Brain microvascular endothelial cell (primary cell): ENCODE data around the gene MYH9.

Experiments
- DNase-seq: peaks from one replicate; pipeline ENCODE4 v3.0.0-alpha.2; 2020
- H3K27ac ChIP-seq: fragments of 250-450 bp; sonication (Bioruptor Pico); 2 replicates; pipeline ENCODE4 v1.5.1; 2020; ENCODE audit warnings: mild to moderate bottlenecking, moderate library complexity
- H3K27me3 ChIP-seq: fragments of 250-450 bp; sonication (Bioruptor Pico); replicated peaks from 2 replicates; pipeline ENCODE4 v1.5.1; 2020; ENCODE audit warnings: mild to moderate bottlenecking
- H3K36me3 ChIP-seq: fragments of 250-450 bp; sonication (Bioruptor Pico); replicated peaks from 2 replicates; pipeline ENCODE4 v1.5.1; 2020; ENCODE audit warnings: mild to moderate bottlenecking
- H3K4me3 ChIP-seq: 2 replicates; pipeline ENCODE4 v1.5.1; 2011; ENCODE audit warnings: low read depth, mild to moderate bottlenecking, control low read depth, low read length, moderate library complexity
- CTCF ChIP-seq: IDR thresholded peaks from 2 replicates; pipeline ENCODE4 v1.5.1; 2011; ENCODE audit warnings: low read depth, mild to moderate bottlenecking, moderate library complexity, low read length, control low read depth, inconsistent platforms; ENCODE audit errors: missing control alignments
- in situ Hi-C: cut with HindIII; loops from 2 replicates; pipeline ENCODE4 v1.10.0; 2017; ENCODE audit warnings: low sequenced_read_pairs, low pct_ligation_motif_present

Gene MYH9

DNA sequence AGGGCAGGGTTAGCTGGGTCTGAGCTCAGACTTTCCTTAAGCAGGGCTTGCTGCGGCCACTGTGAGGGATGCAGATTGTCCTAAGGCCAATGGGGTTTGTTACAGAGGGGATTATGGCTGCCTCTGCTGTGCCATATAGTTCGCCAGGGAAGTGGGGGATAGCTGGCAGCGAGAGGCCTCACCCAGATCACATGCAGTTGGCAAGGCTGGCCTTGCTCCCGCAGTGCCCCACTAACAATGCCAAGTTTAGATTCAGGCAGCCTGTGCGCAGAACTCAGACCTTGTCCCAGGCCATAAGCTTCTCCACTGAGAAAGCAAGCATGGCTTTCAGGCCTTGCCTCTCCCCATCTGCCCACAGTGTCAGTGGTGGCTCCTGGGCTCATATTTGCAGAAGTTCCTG lies 143.8 kb downstream of the MYH9 start:
- Histone ChIP-seq H3K27ac (no peak overlapping the region), H3K27me3 (no peaks in the 10 kb centered on the region), H3K4me3 (no peak overlapping the region), H3K36me3 (no peaks in the 10 kb centered on the region)
- in situ Hi-C loops, result no loop called here
- no peak for TF ChIP-seq CTCF
- no peak for DNase-seq

DNA sequence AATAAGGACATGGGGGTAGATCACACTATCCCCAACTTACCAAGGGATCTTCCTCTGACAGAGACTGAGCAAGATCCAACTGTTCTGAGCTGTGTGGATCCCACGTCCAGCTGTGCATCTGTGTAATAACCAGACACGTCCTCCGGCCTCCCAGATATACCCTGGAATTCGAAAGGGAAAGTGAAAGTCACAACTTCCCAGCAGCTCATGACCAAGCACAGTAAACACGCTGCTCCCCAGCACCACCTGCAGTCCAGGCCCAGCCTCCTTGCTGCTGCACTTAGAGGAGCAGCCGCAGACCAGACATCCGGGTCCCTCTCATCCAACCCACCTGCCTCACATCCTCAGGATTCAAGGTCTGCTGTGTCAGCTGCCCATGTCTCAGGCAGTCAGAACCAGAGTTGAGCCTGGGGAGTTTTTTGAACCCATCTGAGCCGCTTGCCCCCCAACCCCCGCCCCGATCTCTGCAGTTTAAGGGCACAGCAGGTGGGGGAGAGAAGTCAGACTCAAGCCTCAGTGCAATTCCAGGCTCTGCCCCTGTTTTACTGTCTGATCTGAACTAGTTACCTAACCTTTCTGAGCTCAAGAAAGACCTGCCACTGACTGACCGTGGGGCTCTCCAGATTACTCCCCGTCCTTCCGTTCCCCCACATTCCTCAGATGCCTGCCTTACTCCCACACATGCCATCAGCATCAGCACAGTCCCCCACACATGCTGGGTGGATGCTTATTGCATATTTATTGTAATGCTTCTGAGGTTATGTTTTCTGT lies 148.2 kb downstream of the MYH9 start, which contains the start of gene APOL2:
TSS of gene APOL2 (minus strand) at position 127 of the 771 bp plus-strand sequence. CDS start 6,365 bp downstream, outside the sequence.
- peak; percentile 96 for DNase-seq
- in situ Hi-C loops, result no loop called here
- peak within 1 kb of the TSS; percentile 74 for H3K27ac ChIP-seq
- no peaks in the 10 kb centered on the region for H3K36me3 ChIP-seq
- TF ChIP-seq CTCF, result peak; percentile 86
- H3K4me3 ChIP-seq, result peak within 1 kb of the TSS; percentile 73
- no peaks in the 10 kb centered on the region for H3K27me3 ChIP-seq

DNA sequence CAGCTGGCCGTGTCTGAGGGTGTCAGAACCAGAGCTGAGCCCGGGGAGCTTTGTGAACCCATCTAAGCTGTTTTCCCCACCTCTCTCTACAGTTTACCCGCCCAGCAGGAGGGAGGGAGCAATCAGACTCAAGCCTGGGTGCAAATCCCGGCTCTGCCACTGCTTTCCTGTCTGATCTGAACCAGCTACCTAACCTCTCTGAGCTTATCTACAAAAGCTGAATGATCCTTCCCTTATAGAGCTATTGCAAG lies 148.7 kb downstream of the MYH9 start:
- H3K27ac ChIP-seq, result peak overlapping the region; percentile 74
- no peaks in the 10 kb centered on the region for H3K36me3 ChIP-seq
- in situ Hi-C loops, result no loop called here
- no peak for TF ChIP-seq CTCF
- no peak for DNase-seq
- peak overlapping the region; percentile 73 for H3K4me3 ChIP-seq
- no peaks in the 10 kb centered on the region for H3K27me3 ChIP-seq

DNA sequence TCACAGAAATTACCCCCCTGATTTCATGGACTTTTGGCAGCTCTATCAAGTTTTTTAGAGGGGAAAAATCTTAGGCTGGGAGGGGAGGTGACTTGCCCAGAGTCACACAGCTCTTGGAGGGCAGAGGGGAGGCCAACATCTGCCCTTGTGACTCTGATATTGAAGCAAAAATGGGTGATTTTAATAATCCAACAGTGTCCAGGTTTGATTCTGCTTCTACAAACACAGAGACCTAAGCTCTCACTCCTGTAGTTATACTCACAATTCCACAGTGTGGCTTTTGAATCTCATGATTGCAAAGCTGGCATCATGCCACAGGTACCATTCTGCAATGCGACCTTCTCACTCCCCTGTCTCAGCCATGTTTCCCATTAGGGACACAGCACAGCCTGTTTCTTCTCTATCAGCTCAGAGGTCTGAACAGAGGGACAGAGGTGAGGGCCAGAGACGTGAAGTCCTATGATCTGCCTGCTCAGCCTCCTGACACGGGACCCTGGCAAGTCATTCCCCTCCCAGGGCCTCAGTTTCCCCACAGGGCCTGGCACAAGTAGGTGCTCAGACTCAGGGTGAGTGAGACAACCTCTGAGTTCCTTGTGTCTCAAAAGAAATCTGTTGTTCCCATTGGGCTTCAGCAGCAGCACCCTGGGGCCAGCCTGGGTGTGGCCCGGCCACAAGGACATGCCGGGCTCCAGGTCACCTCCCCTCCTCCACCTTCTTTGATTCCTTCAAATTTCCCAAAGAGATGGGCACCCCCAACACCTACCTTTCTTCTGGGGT lies 149.2 kb downstream of the MYH9 start:
- in situ Hi-C loops, result no loop called here
- TF ChIP-seq CTCF, result no peak
- Histone ChIP-seq H3K4me3 (peak overlapping the region; percentile 73), H3K36me3 (peaks cover under 1% of the 10 kb centered on the region), H3K27ac (peak overlapping the region; percentile 74), H3K27me3 (no peaks in the 10 kb centered on the region)
- DNase-seq, result no peak

GRCh38 chr22:36237462-36238372 lies 150.1 kb downstream of the MYH9 start:
- peak overlapping the region; percentile 73 for H3K4me3 ChIP-seq
- H3K36me3 ChIP-seq, result peaks cover 9% of the 10 kb centered on the region
- in situ Hi-C loops, result no loop called here
- no peak for DNase-seq
- no peaks in the 10 kb centered on the region for H3K27me3 ChIP-seq
- no peak for TF ChIP-seq CTCF
- no peak overlapping the region for H3K27ac ChIP-seq
